ENCODE results near the gene GRB2. TPM values are rescaled to one million over a fixed set of nuclear protein-coding genes. Genes with fewer than 3 reads are reported as not detected.

GRB2 gene
- total RNA-seq, 1 experiment from 2014 or later = 92.6 TPM

DNA sequence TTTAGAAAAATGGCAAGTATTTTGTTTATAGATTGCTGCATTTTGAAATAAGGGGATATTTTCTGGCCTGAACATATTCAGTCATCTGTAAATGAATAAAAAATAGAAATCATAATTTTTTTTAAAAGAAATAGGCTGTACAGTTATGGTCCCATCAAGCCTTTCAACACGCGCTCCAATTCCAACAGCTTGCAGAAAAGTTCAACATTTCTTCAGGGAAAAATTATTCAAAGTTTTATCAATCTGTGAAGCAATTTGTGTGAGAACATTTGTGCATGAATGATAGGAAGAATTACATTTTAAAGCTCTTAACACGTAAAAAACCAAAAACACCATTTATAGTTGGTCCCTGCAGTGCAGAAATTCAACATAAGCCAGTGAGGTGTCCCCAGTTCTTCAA, 65.5 kb downstream of the GRB2 start:
- no peak overlapping the region for H3K4me3 Mint-ChIP-seq
- H3K36me3 Mint-ChIP-seq = peaks cover 2% of the 10 kb centered on the region; the same call in 1 of the 2 replicates
- H3K4me1 Mint-ChIP-seq = peaks cover 60% of the 10 kb centered on the region
- TF ChIP-seq SP1 (CRISPR knock-in tag; conservative IDR thresholded peaks at IDR 0.05) (no peak), GTF2I (CRISPR knock-in tag; conservative IDR thresholded peaks at IDR 0.05) (no peak), NR1H2 (CRISPR knock-in tag; IDR thresholded peaks at IDR 0.05) (no peak), NFE2L1 (CRISPR knock-in tag; IDR thresholded peaks at IDR 0.05) (no peak), JUN (CRISPR knock-in tag; IDR thresholded peaks at IDR 0.05) (no peak), ESRRA (CRISPR knock-in tag; IDR thresholded peaks at IDR 0.05; ENCODE audit: borderline replicate concordance) (no peak), ZNF263 (CRISPR knock-in tag; IDR thresholded peaks at IDR 0.05; ENCODE audit: low read depth) (no peak)
- TF ChIP-seq, protein P1, sequence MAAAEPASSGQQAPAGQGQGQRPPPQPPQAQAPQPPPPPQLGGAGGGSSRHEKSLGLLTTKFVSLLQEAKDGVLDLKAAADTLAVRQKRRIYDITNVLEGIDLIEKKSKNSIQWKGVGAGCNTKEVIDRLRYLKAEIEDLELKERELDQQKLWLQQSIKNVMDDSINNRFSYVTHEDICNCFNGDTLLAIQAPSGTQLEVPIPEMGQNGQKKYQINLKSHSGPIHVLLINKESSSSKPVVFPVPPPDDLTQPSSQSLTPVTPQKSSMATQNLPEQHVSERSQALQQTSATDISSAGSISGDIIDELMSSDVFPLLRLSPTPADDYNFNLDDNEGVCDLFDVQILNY (CRISPR knock-in tag; IDR thresholded peaks at IDR 0.05) = no peak
- peak overlapping the region; percentile 96 for H3K27ac Mint-ChIP-seq
- ChIA-PET CTCF (no interaction called here), POLR2A (no interaction called here)
- H3K9me3 Mint-ChIP-seq = no peaks in the 10 kb centered on the region
- H3K27me3 Mint-ChIP-seq (ENCODE audit: low read depth) = no peaks in the 10 kb centered on the region
- DNase-seq (ENCODE audit: low spot score) (no peak), ATAC-seq (no peak)

DNA sequence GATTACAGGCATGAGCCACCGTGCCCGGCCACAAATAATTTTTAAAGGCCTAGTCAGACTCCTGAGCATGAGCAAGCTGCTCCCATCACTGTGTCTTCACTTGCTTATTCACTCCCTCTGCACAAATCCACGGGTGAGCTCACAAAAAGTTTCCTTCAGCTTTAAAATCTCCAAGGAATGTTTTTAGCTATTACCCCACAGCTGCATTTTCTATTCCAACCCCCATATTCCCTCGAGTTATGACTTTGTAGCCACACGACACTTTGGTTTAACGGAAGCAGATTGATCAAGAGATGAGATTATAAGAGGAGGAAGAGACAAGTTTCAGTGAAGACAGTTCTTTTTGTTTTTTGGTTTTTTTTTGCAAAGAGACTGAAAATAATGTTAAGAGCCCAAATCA, 67.1 kb downstream of the GRB2 start:
- Mint-ChIP-seq H3K9me3 (no peaks in the 10 kb centered on the region), H3K4me1 (peaks cover 47% of the 10 kb centered on the region), H3K27ac (peak overlapping the region; percentile 92), H3K27me3 (ENCODE audit: low read depth) (no peaks in the 10 kb centered on the region), H3K4me3 (no peak overlapping the region), H3K36me3 (peaks cover 2% of the 10 kb centered on the region; the same call in 1 of the 2 replicates)
- ATAC-seq = no peak
- DNase-seq (ENCODE audit: low spot score) = no peak
- TF ChIP-seq ZNF219 (CRISPR knock-in tag; IDR thresholded peaks at IDR 0.05; ENCODE audit: borderline replicate concordance) (no peak), TCF7 (CRISPR knock-in tag; IDR thresholded peaks at IDR 0.05; ENCODE audit: low read depth) (no peak), JUN (CRISPR knock-in tag; IDR thresholded peaks at IDR 0.05) (no peak), OVOL2 (CRISPR knock-in tag; IDR thresholded peaks at IDR 0.05; ENCODE audit: borderline replicate concordance) (no peak), EMX1 (CRISPR knock-in tag; IDR thresholded peaks at IDR 0.05) (no peak)
- TF ChIP-seq, protein P2, sequence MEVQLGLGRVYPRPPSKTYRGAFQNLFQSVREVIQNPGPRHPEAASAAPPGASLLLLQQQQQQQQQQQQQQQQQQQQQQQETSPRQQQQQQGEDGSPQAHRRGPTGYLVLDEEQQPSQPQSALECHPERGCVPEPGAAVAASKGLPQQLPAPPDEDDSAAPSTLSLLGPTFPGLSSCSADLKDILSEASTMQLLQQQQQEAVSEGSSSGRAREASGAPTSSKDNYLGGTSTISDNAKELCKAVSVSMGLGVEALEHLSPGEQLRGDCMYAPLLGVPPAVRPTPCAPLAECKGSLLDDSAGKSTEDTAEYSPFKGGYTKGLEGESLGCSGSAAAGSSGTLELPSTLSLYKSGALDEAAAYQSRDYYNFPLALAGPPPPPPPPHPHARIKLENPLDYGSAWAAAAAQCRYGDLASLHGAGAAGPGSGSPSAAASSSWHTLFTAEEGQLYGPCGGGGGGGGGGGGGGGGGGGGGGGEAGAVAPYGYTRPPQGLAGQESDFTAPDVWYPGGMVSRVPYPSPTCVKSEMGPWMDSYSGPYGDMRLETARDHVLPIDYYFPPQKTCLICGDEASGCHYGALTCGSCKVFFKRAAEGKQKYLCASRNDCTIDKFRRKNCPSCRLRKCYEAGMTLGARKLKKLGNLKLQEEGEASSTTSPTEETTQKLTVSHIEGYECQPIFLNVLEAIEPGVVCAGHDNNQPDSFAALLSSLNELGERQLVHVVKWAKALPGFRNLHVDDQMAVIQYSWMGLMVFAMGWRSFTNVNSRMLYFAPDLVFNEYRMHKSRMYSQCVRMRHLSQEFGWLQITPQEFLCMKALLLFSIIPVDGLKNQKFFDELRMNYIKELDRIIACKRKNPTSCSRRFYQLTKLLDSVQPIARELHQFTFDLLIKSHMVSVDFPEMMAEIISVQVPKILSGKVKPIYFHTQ (CRISPR knock-in tag; IDR thresholded peaks at IDR 0.05) = no peak
- TF ChIP-seq, protein P3, sequence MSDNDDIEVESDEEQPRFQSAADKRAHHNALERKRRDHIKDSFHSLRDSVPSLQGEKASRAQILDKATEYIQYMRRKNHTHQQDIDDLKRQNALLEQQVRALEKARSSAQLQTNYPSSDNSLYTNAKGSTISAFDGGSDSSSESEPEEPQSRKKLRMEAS (CRISPR knock-in tag; IDR thresholded peaks at IDR 0.05) = no peak
- ChIA-PET CTCF (interaction anchor here (1.1 kb wide), 1 partner anchor 68 kb away, joined by 3 read pairs; the partner anchor contains the start of gene MIF4GD), POLR2A (no interaction called here)

DNA sequence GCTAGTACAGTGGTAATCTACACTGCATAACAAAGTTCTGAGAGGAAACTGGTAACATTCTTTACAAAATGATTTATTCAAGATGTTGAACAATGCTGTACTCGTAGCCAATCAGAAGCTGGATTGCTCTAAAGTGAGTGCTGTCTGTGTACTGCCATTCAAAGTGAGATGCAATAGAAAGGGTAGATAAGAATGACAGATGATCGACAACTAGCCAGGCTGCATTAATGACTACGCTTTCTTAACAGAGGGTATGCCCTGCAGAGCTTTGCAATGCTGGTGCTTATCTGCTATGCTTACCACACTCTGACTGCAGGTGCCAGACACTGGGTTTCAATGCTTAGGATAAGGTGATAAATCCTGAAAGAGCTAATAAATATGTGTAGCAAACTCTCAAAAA, 70.2 kb downstream of the GRB2 start:
- Mint-ChIP-seq H3K27me3 (ENCODE audit: low read depth) (no peaks in the 10 kb centered on the region), H3K36me3 (peaks cover 2% of the 10 kb centered on the region; the same call in 1 of the 2 replicates), H3K27ac (no peak overlapping the region; the same call in 1 of the 2 replicates), H3K4me3 (no peak overlapping the region), H3K4me1 (peaks cover 33% of the 10 kb centered on the region), H3K9me3 (no peaks in the 10 kb centered on the region)
- ChIA-PET CTCF (interaction anchor here (1.4 to 2.9 kb wide), 3 partner anchors 13 to 46 kb away, joined by 6 to 20 read pairs (median 7); partner anchors contain the start of gene SLC25A19), POLR2A (interaction anchor here (1.0 kb wide), 1 partner anchor 9 kb away, joined by 4 read pairs; no protein-coding TSS in a partner anchor)
- DNase-seq (ENCODE audit: low spot score) (no peak), ATAC-seq (no peak)
- TF ChIP-seq, protein P4, sequence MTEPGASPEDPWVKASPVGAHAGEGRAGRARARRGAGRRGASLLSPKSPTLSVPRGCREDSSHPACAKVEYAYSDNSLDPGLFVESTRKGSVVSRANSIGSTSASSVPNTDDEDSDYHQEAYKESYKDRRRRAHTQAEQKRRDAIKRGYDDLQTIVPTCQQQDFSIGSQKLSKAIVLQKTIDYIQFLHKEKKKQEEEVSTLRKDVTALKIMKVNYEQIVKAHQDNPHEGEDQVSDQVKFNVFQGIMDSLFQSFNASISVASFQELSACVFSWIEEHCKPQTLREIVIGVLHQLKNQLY (CRISPR knock-in tag; IDR thresholded peaks at IDR 0.05) = no peak
- TF ChIP-seq, protein P5, sequence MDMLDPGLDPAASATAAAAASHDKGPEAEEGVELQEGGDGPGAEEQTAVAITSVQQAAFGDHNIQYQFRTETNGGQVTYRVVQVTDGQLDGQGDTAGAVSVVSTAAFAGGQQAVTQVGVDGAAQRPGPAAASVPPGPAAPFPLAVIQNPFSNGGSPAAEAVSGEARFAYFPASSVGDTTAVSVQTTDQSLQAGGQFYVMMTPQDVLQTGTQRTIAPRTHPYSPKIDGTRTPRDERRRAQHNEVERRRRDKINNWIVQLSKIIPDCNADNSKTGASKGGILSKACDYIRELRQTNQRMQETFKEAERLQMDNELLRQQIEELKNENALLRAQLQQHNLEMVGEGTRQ (CRISPR knock-in tag; IDR thresholded peaks at IDR 0.05) = no peak
- TF ChIP-seq, protein P6, sequence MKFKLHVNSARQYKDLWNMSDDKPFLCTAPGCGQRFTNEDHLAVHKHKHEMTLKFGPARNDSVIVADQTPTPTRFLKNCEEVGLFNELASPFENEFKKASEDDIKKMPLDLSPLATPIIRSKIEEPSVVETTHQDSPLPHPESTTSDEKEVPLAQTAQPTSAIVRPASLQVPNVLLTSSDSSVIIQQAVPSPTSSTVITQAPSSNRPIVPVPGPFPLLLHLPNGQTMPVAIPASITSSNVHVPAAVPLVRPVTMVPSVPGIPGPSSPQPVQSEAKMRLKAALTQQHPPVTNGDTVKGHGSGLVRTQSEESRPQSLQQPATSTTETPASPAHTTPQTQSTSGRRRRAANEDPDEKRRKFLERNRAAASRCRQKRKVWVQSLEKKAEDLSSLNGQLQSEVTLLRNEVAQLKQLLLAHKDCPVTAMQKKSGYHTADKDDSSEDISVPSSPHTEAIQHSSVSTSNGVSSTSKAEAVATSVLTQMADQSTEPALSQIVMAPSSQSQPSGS (CRISPR knock-in tag; IDR thresholded peaks at IDR 0.05; ENCODE audit: borderline replicate concordance, low read depth) = no peak
- TF ChIP-seq NFATC4 (CRISPR knock-in tag; IDR thresholded peaks at IDR 0.05) = no peak
- TF ChIP-seq, protein P7, sequence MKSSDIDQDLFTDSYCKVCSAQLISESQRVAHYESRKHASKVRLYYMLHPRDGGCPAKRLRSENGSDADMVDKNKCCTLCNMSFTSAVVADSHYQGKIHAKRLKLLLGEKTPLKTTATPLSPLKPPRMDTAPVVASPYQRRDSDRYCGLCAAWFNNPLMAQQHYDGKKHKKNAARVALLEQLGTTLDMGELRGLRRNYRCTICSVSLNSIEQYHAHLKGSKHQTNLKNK (CRISPR knock-in tag; IDR thresholded peaks at IDR 0.05) = no peak
- TF ChIP-seq, protein P8, sequence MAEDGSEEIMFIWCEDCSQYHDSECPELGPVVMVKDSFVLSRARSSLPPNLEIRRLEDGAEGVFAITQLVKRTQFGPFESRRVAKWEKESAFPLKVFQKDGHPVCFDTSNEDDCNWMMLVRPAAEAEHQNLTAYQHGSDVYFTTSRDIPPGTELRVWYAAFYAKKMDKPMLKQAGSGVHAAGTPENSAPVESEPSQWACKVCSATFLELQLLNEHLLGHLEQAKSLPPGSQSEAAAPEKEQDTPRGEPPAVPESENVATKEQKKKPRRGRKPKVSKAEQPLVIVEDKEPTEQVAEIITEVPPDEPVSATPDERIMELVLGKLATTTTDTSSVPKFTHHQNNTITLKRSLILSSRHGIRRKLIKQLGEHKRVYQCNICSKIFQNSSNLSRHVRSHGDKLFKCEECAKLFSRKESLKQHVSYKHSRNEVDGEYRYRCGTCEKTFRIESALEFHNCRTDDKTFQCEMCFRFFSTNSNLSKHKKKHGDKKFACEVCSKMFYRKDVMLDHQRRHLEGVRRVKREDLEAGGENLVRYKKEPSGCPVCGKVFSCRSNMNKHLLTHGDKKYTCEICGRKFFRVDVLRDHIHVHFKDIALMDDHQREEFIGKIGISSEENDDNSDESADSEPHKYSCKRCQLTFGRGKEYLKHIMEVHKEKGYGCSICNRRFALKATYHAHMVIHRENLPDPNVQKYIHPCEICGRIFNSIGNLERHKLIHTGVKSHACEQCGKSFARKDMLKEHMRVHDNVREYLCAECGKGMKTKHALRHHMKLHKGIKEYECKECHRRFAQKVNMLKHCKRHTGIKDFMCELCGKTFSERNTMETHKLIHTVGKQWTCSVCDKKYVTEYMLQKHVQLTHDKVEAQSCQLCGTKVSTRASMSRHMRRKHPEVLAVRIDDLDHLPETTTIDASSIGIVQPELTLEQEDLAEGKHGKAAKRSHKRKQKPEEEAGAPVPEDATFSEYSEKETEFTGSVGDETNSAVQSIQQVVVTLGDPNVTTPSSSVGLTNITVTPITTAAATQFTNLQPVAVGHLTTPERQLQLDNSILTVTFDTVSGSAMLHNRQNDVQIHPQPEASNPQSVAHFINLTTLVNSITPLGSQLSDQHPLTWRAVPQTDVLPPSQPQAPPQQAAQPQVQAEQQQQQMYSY (CRISPR knock-in tag; IDR thresholded peaks at IDR 0.05) = no peak
- TF ChIP-seq, protein P3 (CRISPR knock-in tag; IDR thresholded peaks at IDR 0.05) = no peak
